Fibroblast of the aortic adventitia (primary cell): ENCODE results near the gene RNF2. TPM values are rescaled to one million over a fixed set of nuclear protein-coding genes. Genes with fewer than 3 reads are reported as not detected.

Experiments
- DNase-seq: peaks from one replicate; pipeline ENCODE4 v3.0.0-alpha.2; 2010; ENCODE audit warnings: low read depth
- H3K4me3 ChIP-seq: 2 replicates; pipeline ENCODE4 v1.5.1; 2011; ENCODE audit warnings: low read depth, mild to moderate bottlenecking, control low read depth, low read length, moderate library complexity
- total RNA-seq: library from RNA; depleted of rRNA; stranded (reverse); fragments of >200 nt; gene quantifications from 2 replicates; pipeline ENCODE4 v1.2.3, GENCODE V29; 2012; ENCODE audit warnings: low replicate concordance
- TF ChIP-seq, protein P1 (sequence below): IDR thresholded peaks from 2 replicates; pipeline ENCODE4 v1.5.1; 2011; ENCODE audit warnings: mild to moderate bottlenecking, low read length, control low read depth, inconsistent platforms; ENCODE audit not compliant: insufficient read depth

RNF2 gene
- total RNA-seq, 1 donor, result 27.0 TPM

DNA sequence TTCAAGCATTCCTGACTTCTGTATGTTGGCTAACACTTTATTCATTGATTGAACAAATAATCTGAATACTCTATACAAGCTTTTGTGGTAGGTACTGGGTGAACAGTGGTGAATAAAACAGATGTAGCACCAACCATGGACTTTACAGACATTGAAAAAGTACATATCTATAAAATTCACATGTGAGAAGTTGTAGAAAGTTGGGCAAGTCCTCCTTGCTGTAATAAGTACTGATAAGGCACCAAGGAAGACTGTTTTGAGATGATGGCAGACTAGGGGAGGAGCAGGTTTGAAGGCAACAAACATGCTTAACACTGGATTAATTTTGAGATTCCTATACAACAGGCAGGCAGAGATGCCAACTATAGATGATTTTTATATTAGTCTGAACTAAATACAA lies 42.4 kb downstream of the RNF2 start:
- TF ChIP-seq, protein P1, sequence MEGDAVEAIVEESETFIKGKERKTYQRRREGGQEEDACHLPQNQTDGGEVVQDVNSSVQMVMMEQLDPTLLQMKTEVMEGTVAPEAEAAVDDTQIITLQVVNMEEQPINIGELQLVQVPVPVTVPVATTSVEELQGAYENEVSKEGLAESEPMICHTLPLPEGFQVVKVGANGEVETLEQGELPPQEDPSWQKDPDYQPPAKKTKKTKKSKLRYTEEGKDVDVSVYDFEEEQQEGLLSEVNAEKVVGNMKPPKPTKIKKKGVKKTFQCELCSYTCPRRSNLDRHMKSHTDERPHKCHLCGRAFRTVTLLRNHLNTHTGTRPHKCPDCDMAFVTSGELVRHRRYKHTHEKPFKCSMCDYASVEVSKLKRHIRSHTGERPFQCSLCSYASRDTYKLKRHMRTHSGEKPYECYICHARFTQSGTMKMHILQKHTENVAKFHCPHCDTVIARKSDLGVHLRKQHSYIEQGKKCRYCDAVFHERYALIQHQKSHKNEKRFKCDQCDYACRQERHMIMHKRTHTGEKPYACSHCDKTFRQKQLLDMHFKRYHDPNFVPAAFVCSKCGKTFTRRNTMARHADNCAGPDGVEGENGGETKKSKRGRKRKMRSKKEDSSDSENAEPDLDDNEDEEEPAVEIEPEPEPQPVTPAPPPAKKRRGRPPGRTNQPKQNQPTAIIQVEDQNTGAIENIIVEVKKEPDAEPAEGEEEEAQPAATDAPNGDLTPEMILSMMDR, result no peak
- H3K4me3 ChIP-seq, result no peak overlapping the region
- DNase-seq, result no peak

DNA sequence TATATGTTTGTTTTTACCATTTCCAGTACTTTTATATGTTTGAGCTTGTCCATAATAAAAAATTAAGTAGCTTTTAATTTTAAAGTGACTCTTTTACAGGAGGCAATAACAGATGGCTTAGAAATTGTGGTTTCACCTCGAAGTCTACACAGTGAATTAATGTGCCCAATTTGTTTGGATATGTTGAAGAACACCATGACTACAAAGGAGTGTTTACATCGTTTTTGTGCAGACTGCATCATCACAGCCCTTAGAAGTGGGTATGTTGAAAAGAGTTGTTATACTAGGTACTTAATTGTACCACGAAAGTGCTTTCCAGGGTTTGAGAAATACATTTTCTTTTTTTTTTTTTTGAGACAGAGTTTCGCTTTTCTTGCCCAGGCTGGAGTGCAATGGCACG lies 46.1 kb downstream of the RNF2 start:
- no peak for DNase-seq
- TF ChIP-seq, protein P1, result no peak
- H3K4me3 ChIP-seq, result no peak overlapping the region

DNA sequence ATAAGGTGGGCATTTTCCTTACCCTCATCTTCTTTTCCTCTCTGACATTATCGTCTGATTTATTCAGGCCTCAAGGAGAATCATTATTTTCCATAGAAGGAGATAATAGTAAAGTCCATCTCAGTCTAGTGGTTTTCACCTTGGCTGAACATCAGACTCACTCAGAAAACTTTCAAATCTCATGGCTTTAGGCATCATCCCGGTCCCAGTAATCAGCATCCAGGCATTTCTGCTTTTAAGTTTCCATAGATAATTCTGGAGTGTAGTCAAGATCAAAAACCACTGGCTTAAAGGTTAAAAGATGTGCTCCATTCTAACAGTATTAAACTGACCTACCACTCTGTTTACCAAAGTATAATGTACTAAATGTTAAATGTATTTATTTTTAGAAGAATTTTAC lies 49.4 kb downstream of the RNF2 start:
- H3K4me3 ChIP-seq, result no peak overlapping the region
- TF ChIP-seq, protein P1, result no peak
- DNase-seq, result no peak

DNA sequence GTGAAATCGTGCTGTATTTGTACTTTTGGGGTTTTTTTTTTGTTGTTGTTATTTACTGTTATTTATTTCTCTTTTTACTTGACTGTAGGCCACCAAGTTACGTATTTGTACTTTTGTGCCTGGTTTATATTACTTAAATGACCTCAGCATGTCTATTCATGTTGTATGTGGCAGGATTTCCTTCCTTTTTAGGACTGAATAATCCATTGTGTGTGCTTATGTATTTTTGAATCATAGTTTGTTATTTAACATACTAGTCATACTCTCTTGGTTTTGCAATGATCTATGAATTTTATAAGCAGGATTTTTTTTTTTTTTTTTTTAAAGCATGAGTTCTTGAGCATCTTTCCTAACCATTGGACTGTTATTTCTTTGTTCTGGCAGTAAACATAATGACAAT lies 51.2 kb downstream of the RNF2 start:
- no peak overlapping the region for H3K4me3 ChIP-seq
- peak; percentile 24 for DNase-seq
- TF ChIP-seq, protein P1, result no peak

DNA sequence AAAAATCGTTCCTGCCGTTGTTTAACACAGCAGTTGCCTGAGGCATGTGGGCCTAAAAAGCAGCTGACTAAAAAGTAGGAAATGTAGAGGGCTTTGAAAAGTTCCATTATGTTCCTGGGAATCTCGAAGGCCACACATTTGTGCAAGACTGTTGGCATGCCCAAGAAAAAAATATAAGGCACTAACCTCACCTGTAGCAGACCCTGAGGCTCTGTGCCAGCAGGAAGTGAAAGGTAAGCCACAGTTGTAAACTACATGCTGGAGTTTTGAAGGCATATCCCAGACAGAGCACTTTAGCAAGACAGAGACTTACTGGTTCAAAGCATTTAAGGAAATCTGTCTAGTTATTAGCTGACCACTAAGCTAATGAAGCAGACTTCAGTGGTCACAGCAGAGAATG lies 58.7 kb downstream of the RNF2 start:
- DNase-seq, result no peak
- TF ChIP-seq, protein P1, result no peak
- no peak overlapping the region for H3K4me3 ChIP-seq

DNA sequence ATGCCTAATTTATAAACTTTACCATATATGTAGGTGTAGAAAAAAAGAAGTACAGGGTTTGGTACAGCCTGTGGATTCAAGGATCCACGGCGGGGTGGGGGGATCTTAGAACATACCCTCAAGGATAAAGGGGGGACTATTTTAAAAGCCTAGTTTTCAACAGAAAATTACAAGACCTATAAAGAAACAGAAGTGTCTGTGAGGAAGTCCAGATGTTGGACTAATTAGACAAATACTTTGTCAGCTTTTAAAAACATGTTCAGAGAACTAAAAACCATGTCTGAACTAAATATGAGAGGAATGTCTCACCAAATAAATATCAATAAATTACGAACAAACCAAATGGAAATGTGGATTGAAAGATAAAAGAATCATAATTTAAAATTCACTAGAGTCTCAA lies 59.8 kb downstream of the RNF2 start:
- H3K4me3 ChIP-seq, result no peak overlapping the region
- TF ChIP-seq, protein P1, result no peak
- no peak for DNase-seq

DNA sequence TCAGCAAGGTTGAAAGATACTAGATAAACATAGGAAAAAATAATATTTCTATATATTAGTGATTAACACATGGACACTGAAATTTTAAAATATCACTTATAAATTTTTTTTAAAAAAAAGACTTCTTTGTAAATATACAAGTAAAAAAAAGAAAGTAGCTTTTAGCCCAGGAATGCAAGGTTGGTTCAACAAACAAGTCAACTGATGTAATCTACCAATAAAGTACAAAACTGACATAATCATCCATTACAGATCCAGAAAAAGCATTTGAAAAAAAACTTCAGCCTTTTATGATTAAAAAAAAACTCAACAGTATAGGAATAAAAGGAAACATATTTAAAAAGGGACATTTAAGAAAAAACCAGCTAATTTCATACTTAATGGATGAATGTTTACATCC lies 63.0 kb downstream of the RNF2 start:
- H3K4me3 ChIP-seq, result no peak overlapping the region
- DNase-seq, result peak; percentile 11
- TF ChIP-seq, protein P1, result no peak
